ENCODE results near the gene SHH.

Gene SHH

DNA sequence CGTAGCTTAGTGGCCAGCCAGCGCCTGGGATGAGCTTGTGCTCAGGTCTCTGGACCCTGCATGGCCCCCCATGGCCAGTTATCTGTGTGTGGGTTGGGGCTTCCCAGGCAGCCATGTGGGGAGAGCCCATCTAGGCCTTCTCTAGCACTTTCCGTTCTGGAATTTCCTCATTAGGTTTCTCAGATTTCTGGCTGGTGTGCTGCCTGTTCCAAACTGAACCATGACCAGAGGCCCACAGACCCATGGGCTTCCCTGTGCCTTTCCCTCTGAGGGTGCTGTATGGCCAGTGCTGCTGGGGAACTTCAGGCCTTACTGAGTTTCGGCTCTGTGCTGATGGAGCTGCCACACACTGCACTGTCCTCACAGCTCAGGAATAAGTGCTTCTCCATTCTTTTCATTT lies 50.2 kb downstream of the SHH start:
- no peak for DNase-seq

DNA sequence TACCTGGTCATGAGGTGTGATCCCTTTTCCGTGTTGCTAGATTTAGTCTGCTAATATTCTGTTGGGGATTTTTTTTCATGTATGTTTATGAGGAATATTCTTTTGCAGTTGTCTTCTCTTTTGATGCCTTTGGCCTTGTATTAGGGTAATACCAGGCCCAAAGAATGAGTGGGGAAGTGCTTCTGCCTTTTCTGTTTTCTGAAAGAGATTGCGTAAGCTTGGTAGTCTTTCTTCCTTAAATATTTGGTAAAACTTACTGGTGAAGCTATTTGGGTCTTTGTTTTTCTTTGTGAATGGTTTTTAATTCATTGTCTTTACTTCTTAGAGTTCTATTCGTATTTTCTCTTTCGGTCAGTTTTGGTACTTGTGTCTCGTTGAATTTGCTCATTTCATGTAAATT lies 51.1 kb downstream of the SHH start:
- DNase-seq = no peak

DNA sequence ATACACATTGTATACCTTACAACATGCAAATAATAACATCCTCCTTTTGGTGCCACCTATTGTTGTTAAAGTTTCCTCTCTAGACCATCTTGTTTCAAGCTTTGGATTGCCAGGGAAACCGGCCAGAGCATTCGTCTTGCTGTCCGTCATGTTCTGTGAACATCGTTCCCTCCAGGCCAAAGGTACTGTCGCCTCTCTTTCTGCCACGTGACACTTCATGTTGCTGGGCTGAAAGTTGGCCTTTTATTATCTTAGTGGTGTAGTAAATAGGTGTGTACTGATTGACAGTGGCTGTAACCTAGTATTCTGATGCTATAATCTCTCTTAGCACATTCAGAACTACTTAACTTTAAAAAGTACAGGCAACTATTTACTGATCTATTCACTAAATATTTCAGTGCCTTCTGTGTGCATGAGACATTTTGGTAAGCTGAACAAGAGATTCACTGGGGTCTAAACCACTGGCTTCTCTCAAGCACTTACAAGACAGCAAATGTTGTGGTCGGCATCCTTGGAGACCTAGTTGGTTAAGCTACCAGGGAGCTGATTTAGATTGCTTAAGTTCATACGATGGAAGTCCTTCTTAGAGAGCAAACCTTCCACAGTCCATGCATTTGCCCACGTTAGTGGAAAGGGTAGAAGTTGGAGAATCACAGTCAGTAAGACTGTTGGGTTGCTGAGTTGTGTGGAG lies 52.4 kb downstream of the SHH start:
- DNase-seq = no peak

DNA sequence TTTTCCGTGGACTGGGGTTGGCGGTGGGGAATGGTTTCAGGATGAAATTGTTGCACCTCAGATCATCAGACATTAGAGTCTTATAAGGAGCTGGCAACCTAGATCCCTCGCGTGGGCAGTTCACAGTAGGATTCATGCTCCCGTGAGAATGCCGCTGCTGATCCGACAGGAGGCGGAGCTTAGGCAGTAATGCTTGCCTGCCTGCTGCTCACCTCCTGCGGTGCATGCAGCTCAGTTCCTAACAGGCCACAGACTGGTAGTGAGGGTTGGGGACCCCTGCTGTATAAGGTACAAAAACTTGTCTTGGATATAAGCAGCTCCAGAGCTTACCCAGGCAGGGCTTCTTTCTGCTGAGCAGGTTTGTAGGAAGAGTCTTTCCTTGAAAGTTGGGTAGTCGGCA lies 53.9 kb downstream of the SHH start:
- DNase-seq = no peak

DNA sequence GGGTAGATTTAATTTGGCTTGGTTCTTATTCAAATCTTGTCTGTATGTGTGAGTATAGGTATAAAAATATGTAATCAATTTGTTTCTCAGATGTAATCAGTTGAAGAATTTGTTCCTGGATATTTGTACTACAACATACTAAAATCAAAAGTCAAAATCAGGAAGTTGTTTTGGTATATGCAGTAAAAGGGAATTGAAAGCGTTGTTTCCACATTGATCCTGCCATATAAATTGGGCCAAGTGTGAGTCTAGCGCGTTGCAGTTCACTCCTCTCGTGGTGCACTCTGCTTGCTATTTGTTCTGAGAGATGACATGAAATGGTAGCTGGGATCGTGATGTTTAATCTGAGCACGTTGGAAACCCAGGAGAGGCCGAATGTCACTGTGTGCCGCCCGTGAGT lies 55.9 kb downstream of the SHH start:
- DNase-seq = no peak

DNA sequence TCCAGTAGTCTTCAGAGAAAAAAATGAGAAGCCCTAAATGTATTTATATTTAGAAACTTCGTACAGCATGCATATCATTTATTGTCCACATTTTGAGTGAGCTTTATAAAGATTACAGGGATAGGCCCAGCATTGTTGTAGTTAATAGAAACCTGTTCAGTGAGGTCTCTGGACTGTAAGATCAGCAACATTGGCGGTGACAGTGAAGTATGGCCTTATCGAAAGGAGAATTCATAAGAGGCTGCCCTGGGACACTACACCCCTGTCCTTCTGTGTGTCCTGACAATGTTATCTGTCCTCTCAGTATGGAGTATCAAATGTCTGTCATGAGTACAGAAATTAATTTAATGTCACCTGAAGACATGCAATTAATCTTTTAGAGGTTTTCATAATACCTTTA lies 57.2 kb downstream of the SHH start:
- no peak for DNase-seq

DNA sequence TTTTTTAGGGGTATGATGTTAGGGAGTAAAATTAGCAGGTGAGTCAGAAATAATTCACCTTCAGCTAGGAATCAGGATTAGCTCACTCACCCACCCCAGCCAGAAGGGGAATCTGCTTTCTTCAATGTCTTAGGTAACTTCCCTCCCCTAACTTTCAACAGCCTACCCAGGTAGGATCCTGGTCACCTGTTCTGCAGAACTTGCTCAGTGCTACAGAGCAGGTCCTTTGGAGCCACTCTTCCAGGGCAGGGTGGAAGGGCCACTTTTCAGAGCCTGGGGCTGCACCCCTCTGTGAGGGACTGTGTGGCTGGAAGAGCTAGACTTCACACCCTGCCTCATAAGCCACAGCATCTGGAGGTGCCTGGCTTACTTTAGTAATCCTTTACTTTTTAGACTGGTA lies 58.1 kb downstream of the SHH start:
- no peak for DNase-seq

DNA sequence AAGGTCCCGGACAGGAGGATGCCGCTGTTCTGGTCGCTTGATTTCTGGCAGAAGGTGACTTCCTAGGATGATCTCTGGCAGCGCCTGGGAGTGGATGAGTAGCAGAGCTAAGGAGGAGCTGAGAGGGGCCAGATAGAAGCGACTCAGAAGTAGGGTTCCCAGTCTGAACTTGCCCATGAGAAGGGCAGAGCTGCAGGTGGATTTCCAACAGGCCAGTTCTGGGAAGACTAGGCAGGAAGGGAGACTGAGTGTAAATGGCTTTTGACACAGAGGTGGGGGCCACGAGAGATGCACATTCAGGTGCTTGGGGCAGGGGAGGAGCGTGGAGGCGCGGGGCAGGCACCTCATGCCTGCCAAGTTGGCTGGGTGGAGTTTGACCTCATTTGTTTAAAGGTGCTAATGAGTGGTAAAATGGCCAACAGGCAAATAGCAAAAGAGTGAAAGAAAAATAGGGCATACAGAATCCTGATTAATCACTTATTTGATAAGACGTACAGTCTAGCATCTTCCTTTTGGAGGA lies 58.8 kb downstream of the SHH start:
- DNase-seq = no peak

DNA sequence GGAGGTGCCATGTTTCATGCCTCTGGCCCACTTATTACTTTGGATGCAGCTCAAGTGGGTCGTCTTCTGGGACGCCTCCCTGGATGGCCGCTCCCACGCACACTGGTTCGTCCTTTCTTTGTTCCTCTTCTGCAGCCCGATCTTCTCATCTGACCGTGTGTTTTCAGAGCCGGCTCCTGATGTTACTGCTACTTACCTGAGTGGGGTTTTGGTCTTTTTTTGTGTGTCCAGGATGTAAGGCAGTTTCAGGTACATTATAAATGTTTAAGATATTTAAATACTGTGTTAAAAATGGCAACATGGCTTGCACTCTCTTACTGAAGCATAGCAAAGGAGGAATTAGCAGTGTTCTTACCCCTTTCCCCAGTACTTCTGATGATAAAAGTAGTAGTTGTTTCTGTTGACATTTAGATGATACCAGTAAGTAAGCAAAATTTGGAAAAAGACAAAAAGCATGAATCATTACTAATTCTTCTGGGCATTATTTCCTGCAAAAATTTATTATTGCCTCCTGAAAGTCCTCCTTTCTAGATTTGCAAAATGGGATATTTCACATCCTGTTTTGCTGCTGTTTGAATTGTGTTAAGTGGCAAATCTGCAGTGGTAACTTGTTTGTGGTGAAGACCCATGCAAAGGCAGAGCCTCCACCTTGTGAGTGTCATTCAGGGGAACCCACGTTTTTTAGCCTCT lies 59.4 kb downstream of the SHH start:
- DNase-seq = no peak

DNA sequence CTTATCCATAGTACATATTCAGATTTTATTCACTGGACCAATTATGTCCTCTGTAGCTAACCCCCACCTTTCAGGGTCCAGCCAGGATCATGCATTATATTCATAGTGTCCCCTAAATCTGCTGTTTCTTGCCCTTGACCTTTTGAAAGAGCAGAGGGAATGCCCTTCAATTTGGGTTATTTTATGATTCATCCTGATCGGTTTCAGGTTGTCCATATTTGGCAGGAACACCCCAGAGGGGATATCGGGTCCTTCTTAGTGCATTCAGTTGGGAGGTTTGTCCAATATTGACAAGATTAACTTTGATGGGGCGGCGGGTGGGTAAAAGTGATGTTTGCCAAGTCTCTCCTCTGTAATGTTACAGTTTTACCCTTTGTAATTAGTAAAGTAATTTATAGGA lies 60.9 kb downstream of the SHH start:
- no peak for DNase-seq

DNA sequence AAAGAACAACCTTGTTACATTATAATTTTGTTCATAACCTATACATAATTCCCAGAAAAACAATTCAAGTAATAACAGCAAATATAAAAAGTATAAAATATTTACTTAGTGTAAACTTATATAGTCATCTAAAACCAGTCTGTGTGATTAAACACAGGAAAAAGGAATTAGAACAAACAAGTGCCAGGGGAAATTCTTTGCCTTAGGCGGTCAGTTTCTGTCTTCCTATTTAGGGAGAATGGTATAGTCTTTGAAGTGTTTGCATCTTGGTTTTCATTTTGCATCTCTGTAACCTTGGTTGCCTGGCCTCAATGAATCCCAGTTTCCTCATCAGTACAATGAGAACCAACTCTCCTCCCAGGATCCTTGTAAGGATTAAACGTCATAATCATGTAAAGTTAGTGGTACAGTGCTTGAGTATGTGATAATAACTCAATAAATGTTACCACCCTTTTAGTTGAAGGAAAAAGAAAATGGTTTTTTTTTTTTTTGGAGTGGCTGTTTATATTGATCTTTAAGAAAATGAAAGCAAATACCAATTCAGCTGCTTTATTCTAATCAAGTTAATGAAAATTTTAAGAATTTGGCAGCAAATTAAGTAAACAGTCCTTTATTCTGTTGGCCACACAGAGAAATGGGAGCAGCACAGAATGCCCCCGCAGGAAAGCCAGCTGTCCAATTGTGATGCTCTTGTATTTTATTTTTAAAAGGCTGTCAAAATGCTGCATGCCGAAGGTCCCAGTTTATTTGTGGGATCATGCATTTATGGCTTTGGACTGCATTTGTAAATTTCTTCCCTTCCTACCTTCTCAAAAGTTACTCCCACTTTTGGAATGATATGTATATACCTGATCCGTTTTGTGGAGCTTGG lies 61.8 kb downstream of the SHH start:
- no peak for DNase-seq

All from retina (tissue), 1 donor.